ENCODE measurements around the gene ADD1. TPM values are rescaled to one million over a fixed set of nuclear protein-coding genes. Genes with fewer than 3 reads are reported as not detected.

ADD1 gene
- total RNA-seq, 1 experiment from 2014 or later, result 163 TPM

GRCh38 chr4:2837904-2838496 lies 5.6 kb upstream of the ADD1 start:
- no CpG with 5 or more reads among the region's 8 CpGs for WGBS (ENCODE audit: extremely low coverage, insufficient read length, low lambda C conversion rate)
- H4K20me1 ChIP-seq (ENCODE audit: control insufficient read depth, insufficient read depth, insufficient read length), result peaks cover 2% of the 10 kb centered on the region

More at GRCh38 chr4:2837904-2838496, 5.6 kb upstream of the ADD1 start:
- no peak for TF ChIP-seq CTCF (conservative IDR thresholded peaks at IDR 0.05)
- no peaks in the 10 kb centered on the region for H3K79me1 ChIP-seq (ENCODE audit: insufficient read depth, low read depth, low read length, poor library complexity, severe bottlenecking)
- no peak overlapping the region for H2AK5ac ChIP-seq (ENCODE audit: insufficient read length, low read length)
- no peak overlapping the region for H3K9ac ChIP-seq (ENCODE audit: extremely low read depth, insufficient read length, low read length)
- no peak overlapping the region for H2BK20ac ChIP-seq (ENCODE audit: low read depth, low read length, poor library complexity, severe bottlenecking)
- Mint-ChIP-seq H3K27me3 (ENCODE audit: low read depth) (no peaks in the 10 kb centered on the region), H3K4me3 (no peak overlapping the region), H3K36me3 (ENCODE audit: insufficient read depth in 1 of 3, low read depth in 3 of 3) (peaks cover 2 to 18% (median 18%) of the 10 kb centered on the region in 3 experiments), H3K9me3 (peaks cover 5 to 8% of the 10 kb centered on the region in 2 experiments; a peak in 3 of 5 replicates), H3K4me1 (peaks cover 22 to 26% of the 10 kb centered on the region in 2 experiments), H3K27ac (peak overlapping the region in 2 of 3 experiments; percentile 49 to 69; a peak in 3 of 7 replicates)
- no peaks in the 10 kb centered on the region for H3K79me2 ChIP-seq (ENCODE audit: insufficient read depth, low read length)
- H2BK12ac ChIP-seq (ENCODE audit: insufficient read length, low read depth, low read length), result no peak overlapping the region
- no peak overlapping the region for H4K8ac ChIP-seq (replicated peaks; ENCODE audit: insufficient read length, low read depth, low read length)
- H3K23me2 ChIP-seq (ENCODE audit: insufficient read length, low read depth, low read length, poor library complexity, severe bottlenecking), result peaks cover 2% of the 10 kb centered on the region
- no peak overlapping the region for H3T11ph ChIP-seq (ENCODE audit: low read length)
- no peak overlapping the region for H2AFZ ChIP-seq (ENCODE audit: low read length)
- no peak overlapping the region for H3K27ac ChIP-seq (ENCODE audit: insufficient read length, low read depth, low read length)
- no peak overlapping the region for H2BK5ac ChIP-seq (ENCODE audit: insufficient read length, low read length)
- H3K9me3 ChIP-seq (ENCODE audit: control insufficient read depth, low read depth, low read length), result no peaks in the 10 kb centered on the region
- H4K91ac ChIP-seq (ENCODE audit: insufficient read length, low read depth, low read length), result no peak overlapping the region
- H3K27me3 ChIP-seq (ENCODE audit: insufficient read depth, low read length), result no peaks in the 10 kb centered on the region
- no peak overlapping the region for H3K4me2 ChIP-seq (ENCODE audit: insufficient read depth, insufficient read length, low read length)
- H2BK15ac ChIP-seq (ENCODE audit: low read depth, low read length), result no peak overlapping the region
- no peaks in the 10 kb centered on the region; the same call in 1 of the 2 replicates for H3K4me1 ChIP-seq (ENCODE audit: insufficient read depth, low read length)
- H3K56ac ChIP-seq (ENCODE audit: insufficient read length, low read depth, low read length), result no peak overlapping the region
- no peak overlapping the region for H3K23ac ChIP-seq (ENCODE audit: insufficient read length, low read depth, low read length)
- H3K14ac ChIP-seq (ENCODE audit: insufficient read depth, low read length), result no peak overlapping the region
- no peak overlapping the region for H3K4ac ChIP-seq (ENCODE audit: low read depth, low read length)
- H2BK120ac ChIP-seq (ENCODE audit: low read depth, low read length, poor library complexity, severe bottlenecking), result no peak overlapping the region
- DNase-seq, result no peak
- no peak overlapping the region for H3K18ac ChIP-seq (ENCODE audit: insufficient read length, low read depth, low read length)
- no peak overlapping the region for H4K5ac ChIP-seq (ENCODE audit: insufficient read length, low read depth, low read length)
